RWPE2 (cell line): ENCODE measurements around the gene HOXA10.

Experiments used
- ATAC-seq: fragments of 200-7000 bp; cut with Tn5 transposase; 3 replicates; pipeline ENCODE4 v1.9.1; 2021; ENCODE audit warnings: low read depth
- DNase-seq: peaks from one replicate; pipeline ENCODE4 v3.0.0-alpha.2; 2020; ENCODE audit warnings: low spot score
- H3K27ac ChIP-seq: fragments of 450-650 bp; 2 replicates; pipeline ENCODE4 v1.5.1; 2017; ENCODE audit warnings: mild to moderate bottlenecking; ENCODE audit not compliant: poor library complexity, severe bottlenecking
- H3K27me3 ChIP-seq: fragments of 250-450 bp; sonication (Bioruptor Pico); 2 replicates; pipeline ENCODE4 v1.5.1; 2021; ENCODE audit warnings: mild to moderate bottlenecking, moderate library complexity; ENCODE audit not compliant: insufficient read depth, poor library complexity, severe bottlenecking
- H3K36me3 ChIP-seq: fragments of 250-450 bp; sonication (Bioruptor Pico); 2 replicates; pipeline ENCODE4 v1.5.1; 2020; ENCODE audit warnings: low read depth, mild to moderate bottlenecking, moderate library complexity
- H3K4me1 ChIP-seq: fragments of 250-450 bp; sonication (Bioruptor Pico); 2 replicates; pipeline ENCODE4 v1.5.1; 2021; ENCODE audit warnings: mild to moderate bottlenecking, moderate library complexity; ENCODE audit not compliant: insufficient read depth, poor library complexity, severe bottlenecking
- H3K4me3 ChIP-seq: fragments of 250-450 bp; sonication (Bioruptor Pico); 2 replicates; pipeline ENCODE4 v1.5.1; 2021; ENCODE audit warnings: mild to moderate bottlenecking, moderate library complexity; ENCODE audit not compliant: severe bottlenecking
- H3K9me3 ChIP-seq: fragments of 250-450 bp; sonication (Bioruptor Pico); 2 replicates; pipeline ENCODE4 v1.5.1; 2021; ENCODE audit warnings: mild to moderate bottlenecking, moderate library complexity; ENCODE audit not compliant: severe bottlenecking
- CTCF ChIP-seq: fragments of 450-650 bp; IDR thresholded peaks from one replicate; pipeline ENCODE4 v1.5.1; 2017; ENCODE audit warnings: mild to moderate bottlenecking, moderate library complexity; ENCODE audit not compliant: poor library complexity, severe bottlenecking

The HOXA10 gene

GRCh38 chr7:27198871-27199801, 25.0 kb upstream of the HOXA10 start:
- no peaks in the 10 kb centered on the region for H3K9me3 ChIP-seq
- no peak for TF ChIP-seq CTCF
- ATAC-seq (peak; percentile 0; the same call in 1 of the 3 replicates), DNase-seq (no peak)
- peaks cover 35% of the 10 kb centered on the region for H3K36me3 ChIP-seq
- no peaks in the 10 kb centered on the region for H3K27me3 ChIP-seq
- peak overlapping the region; percentile 92 for H3K27ac ChIP-seq
- H3K4me1 ChIP-seq, result peaks cover 8% of the 10 kb centered on the region
- H3K4me3 ChIP-seq, result peak overlapping the region; percentile 89

GRCh38 chr7:27198138-27198841, 24.2 kb upstream of the HOXA10 start:
- TF ChIP-seq CTCF, result no peak
- Histone ChIP-seq H3K9me3 (no peaks in the 10 kb centered on the region), H3K4me1 (peaks cover 8% of the 10 kb centered on the region), H3K27ac (peak overlapping the region; percentile 92), H3K27me3 (no peaks in the 10 kb centered on the region), H3K4me3 (peak overlapping the region; percentile 89), H3K36me3 (peaks cover 36% of the 10 kb centered on the region)
- ATAC-seq, result peak; percentile 1; the same call in 1 of the 3 replicates
- no peak for DNase-seq

GRCh38 chr7:27197137-27198042, 23.3 kb upstream of the HOXA10 start:
- H3K36me3 ChIP-seq, result peaks cover 36% of the 10 kb centered on the region
- no peaks in the 10 kb centered on the region for H3K9me3 ChIP-seq
- DNase-seq, result no peak
- peaks cover 8% of the 10 kb centered on the region for H3K4me1 ChIP-seq
- TF ChIP-seq CTCF, result no peak
- H3K4me3 ChIP-seq, result peak overlapping the region; percentile 89
- peak overlapping the region; percentile 92 for H3K27ac ChIP-seq
- no peaks in the 10 kb centered on the region for H3K27me3 ChIP-seq
- no peak for ATAC-seq

GRCh38 chr7:27196287-27196767, 22.2 kb upstream of the HOXA10 start:
- TF ChIP-seq CTCF, result peak; percentile 90
- Histone ChIP-seq H3K27me3 (no peaks in the 10 kb centered on the region), H3K4me3 (peak overlapping the region; percentile 89), H3K9me3 (no peaks in the 10 kb centered on the region), H3K27ac (peak overlapping the region; percentile 92), H3K36me3 (peaks cover 36% of the 10 kb centered on the region), H3K4me1 (peaks cover 9% of the 10 kb centered on the region)
- DNase-seq (no peak), ATAC-seq (no peak)
